Activated CD8-positive, alpha-beta memory T cell treated with anti-CD3 and anti-CD28 coated beads for 36 hours (primary cell): ENCODE measurements around the gene TTC33. TPM values are rescaled to one million over a fixed set of nuclear protein-coding genes. Genes with fewer than 3 reads are reported as not detected.
"Not testable (repeated sequence)": the region's sequence is repeated elsewhere in the genome, so short reads cannot be mapped to it uniquely, and the experiment has no call there.

Source experiments
- CTCF ChIA-PET: fragments of 350-600 bp; sonication (Branson Sonifier 250); formaldehyde crosslinking; loops from one replicate; lab custom pipeline; 2021; ENCODE audit warnings: antibody characterized with exemption; lab: Charles Lee
- POLR2A ChIA-PET: fragments of 350-600 bp; sonication (Branson Sonifier 250); formaldehyde crosslinking; loops from one replicate; lab custom pipeline; 2021; ENCODE audit warnings: antibody characterized with exemption; lab: Charles Lee
- total RNA-seq, 2 experiments: library from RNA; stranded (reverse); gene quantifications; one replicate each; pipeline ENCODE4 v1.2.3, GENCODE V29; 2021

TTC33 gene
- total RNA-seq, 2 experiments from 2014 or later: 22.2 to 23.9 TPM

DNA sequence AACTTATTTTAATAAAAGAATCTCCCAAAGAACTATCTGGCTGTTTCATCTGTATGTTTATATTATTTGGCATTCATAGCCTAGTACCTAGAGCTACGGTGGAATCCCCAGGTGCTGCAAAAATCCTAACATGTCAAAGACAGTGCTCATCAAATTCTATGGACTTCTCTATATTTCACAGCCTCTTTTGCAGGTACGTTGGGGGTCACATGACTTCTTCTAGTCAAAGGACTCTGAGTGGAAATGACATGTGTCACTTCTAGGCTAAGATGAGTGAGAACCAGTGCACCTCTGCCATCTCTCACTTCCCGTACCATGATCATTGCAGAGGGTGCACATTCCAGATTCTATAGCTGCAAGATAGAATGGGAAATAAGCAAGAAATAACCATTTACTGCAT lies 148.6 kb downstream of the TTC33 start:
- ChIA-PET CTCF (no interaction called here), POLR2A (no interaction called here)

DNA sequence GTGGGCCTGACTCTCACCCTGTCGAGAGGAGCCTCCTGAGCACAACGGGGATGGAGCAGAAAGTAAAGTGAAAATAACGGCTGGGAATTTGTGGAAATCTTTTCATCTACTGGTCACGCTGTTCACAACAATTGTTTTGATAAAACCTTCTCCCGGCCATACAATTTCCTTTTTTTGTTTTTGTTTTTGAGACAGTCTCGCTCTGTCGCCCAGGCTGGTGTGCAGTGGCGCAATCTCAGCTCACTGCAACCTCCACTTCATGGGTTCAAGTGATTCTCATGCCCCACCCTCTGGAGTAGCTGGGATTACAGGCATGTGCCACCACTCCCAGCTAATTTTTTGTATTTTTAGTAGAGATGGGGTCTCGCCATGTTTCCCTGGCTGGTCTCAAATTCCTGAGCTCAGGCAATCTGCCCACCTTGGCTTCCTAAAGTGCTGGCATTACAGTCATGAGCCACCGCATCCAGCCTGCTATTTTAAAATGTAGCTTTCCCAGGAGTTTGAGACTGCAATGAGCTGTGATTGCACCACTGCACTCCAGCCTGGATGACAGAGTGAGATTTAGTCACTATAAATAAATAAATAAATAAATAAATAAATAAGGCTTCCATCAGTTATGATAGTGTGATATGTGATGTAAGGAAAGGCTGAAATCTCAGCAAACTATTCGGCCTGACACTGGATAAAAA lies 149.5 kb downstream of the TTC33 start:
- CTCF ChIA-PET: no interaction called here
- POLR2A ChIA-PET: no interaction called here

- CTCF ChIA-PET: no interaction called here
- POLR2A ChIA-PET: no interaction called here
Observed at GRCh38 chr5:40605295-40605958, 150.3 kb downstream of the TTC33 start.

GRCh38 chr5:40603378-40603777 lies 152.4 kb downstream of the TTC33 start:
- ChIA-PET POLR2A (no interaction called here), CTCF (interaction anchor here (1.4 kb wide), 1 partner anchor 29 kb away, joined by 3 read pairs; no protein-coding TSS in a partner anchor)

DNA sequence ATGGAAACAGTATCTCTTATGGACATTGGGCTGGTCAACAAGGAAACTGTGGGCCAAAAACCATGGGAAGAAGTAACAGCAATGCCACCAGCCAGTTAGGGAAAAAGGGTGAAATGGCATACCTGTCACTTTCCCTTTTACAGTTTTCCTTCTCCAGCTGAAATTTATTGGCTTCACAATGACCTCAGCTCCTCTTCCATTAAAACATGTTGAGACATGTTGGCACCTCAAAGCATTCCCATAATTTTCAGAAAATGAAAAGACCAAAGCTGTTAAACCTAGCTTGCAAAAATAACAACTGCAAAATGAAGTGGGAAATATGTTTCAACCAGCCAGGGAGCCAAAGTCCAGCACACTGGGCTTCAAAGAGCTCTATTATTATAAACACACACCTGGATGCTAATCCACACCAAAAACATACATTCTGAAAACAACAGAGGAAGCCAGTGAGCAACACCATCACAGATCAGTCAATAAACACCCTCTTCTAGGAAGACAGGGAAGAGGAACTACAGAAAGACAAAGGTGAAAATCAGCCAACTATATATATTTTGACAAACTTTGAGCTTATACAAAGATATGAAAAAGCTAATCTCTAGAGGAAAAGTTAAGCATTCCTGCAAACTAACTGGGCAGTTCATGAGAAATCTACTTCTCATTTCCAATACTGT lies 154.4 kb downstream of the TTC33 start:
- CTCF ChIA-PET: no interaction called here

DNA sequence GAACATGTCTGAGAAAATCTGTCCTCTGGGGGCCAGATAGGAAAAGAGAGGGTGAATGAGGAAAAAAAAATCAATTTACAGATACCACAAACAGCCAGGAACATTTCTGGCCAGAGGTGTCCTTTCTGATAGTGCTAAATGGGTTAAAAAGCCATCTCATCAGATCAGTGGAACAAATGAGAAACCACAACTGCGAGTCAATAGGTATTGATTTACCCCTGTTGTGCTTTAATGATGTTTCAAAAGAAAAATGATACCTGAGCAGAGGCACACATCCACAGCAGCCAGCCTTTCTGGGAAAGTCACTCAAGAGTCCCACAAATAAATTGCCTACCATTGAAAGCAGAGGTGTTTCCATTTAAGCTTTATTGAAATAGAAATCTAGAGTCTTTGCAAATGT lies 155.4 kb downstream of the TTC33 start:
- POLR2A ChIA-PET: no interaction called here
- CTCF ChIA-PET: no interaction called here

More for the DNA sequence above, 154.4 kb downstream of the TTC33 start:
- POLR2A ChIA-PET: no interaction called here

DNA sequence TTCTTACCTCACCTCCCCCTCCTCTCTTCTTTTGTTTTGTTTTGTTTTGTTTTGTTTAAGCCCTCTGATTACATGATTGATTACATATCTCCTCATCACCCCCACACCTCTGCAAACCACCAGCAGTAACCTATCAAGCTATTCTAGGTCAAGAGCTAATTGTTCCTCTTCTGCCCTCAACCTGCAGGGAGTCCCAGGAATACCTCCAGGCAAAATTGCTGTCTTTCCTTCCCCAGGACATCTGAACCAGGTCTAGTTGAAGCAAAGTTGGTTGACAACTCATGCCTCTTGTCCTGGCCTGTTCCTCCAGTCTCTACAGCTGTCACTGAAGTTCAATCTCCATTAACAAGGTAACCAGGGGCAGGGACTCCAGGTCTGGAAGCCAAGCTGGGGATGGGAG lies 156.1 kb downstream of the TTC33 start:
- ChIA-PET POLR2A (no interaction called here), CTCF (no interaction called here)

GRCh38 chr5:40594811-40595210 lies 160.9 kb downstream of the TTC33 start:
- ChIA-PET CTCF (no interaction called here), POLR2A (no interaction called here)

GRCh38 chr5:40591727-40592396 lies 163.9 kb downstream of the TTC33 start:
- POLR2A ChIA-PET, CTCF ChIA-PET: not testable (repeated sequence)

DNA sequence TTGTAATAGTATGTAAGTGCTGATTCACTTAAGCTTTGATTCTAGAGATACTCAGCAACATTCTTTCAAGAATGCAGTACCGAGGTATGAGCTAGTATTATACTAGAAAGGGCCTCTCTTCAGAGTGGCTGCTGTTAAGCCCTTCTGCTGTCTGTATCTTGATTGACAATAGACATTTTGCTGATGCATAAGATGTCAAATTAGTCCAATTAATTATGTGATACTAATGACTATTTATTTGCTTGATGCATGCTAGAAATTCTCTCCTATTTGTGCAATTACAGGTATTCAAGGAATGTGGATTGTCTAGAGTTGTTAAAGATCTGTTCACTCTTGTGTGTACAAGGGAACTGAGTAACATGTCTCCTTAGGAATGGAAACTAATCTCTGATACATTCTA lies 168.4 kb downstream of the TTC33 start:
- CTCF ChIA-PET: no interaction called here
- POLR2A ChIA-PET: no interaction called here

DNA sequence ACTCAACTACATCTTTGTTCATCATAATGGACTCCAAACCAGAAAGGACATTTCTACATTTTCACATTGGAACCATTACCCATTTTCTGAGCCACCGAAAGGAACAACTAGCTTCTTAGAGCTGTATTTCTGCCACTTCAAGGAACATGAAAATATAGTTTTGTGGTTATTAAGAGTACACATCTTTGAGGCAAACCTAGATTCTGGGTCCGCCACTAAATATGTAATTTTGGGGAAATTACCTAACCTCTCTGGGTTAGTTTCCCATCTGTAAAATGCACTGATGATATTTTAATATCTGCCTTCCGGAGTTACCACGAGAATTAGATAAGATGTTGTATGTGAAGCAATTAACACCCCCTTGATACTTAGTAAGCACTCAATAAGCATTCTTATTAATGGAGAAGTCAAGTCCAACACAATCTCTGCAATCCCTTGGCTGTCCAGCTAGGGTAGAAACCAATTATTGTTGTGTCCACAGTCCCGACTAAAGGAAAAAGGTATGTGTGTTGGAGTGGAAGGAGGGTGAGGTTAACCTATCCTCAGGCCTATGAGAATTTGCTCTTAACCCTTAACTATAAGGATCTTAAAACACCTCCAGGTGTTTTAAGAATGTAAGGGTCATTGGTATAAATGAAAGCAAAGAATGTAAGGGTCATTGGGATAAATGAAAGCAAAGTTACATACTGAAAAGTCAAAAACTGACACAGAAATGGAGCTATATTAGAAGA lies 170.1 kb downstream of the TTC33 start:
- POLR2A ChIA-PET: no interaction called here
- CTCF ChIA-PET: no interaction called here

GRCh38 chr5:40584054-40584453 lies 171.7 kb downstream of the TTC33 start:
- POLR2A ChIA-PET: no interaction called here
- CTCF ChIA-PET: no interaction called here

DNA sequence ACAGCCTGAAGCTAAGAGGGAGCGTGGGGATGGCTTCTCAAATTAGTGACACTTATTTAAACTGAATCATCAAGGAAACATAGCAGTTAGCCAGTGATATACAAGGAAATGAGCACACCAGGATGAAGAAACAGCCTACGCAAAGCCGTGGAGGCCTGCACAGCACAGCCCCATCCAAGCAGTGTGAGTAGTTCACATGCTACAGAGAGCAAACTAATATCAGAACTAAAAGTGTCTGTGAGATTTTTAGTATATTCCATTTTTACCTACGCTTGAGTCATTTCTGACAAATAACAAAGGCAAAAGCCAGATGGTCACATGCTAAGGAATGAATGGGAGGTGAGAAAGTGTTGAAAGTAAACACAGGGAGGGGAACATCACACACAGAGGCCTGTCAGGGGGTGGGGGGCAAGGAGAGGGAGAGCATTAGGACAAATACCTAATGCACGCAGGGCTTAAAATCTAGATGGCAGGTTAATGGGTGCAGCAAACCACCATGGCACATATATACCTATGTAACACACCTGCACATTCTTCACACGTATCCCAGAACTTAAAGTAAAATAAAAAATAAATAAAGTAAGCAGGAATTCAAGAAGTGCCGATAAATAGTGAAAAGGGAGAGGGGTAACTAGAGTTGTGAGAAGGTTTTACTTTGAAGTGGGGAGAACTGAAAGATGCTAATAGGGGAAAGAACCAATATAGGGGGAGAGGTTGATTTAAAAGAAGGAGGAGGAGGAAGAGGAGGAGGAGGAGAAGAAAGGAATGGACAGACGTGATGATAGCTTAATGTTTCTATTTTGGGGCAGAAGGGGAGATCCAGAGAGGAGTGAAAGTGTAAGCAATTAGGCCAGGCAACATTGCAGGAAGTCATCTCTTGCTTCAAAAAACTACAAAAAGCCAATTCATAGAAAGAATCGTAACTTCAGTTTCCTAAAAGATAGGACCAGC lies 177.0 kb downstream of the TTC33 start:
- ChIA-PET CTCF (no interaction called here), POLR2A (interaction anchor here (0.6 kb wide), 1 partner anchor 321 kb away, joined by 3 read pairs; no protein-coding TSS in a partner anchor)

DNA sequence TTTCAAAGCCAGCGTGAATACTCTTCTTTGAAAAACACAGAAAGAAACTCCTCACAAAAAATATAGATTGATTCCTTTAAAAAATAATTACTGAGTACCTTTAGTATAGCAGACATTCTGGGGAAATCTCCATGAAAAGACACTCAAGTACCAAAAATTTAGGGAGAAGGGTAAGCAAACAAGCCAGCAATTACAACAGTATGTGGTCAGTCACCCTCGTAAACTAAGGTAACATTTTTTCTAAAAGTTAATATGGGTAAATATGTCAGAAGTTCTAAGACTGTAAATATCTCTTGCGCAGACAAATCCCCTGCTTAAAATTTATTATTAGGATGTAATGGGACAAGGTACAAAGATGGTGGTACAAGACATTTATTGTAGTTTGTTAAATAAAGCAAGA lies 178.0 kb downstream of the TTC33 start:
- ChIA-PET POLR2A (no interaction called here), CTCF (no interaction called here)

- ChIA-PET POLR2A (interaction anchor here (0.5 to 0.6 kb wide), 2 partner anchors 318 to 1761 kb away, joined by 3 read pairs; no protein-coding TSS in a partner anchor), CTCF (interaction anchor here (0.8 kb wide), 1 partner anchor 36 kb away, joined by 3 read pairs; no protein-coding TSS in a partner anchor)
Observed at GRCh38 chr5:40575921-40576320, 179.8 kb downstream of the TTC33 start.

DNA sequence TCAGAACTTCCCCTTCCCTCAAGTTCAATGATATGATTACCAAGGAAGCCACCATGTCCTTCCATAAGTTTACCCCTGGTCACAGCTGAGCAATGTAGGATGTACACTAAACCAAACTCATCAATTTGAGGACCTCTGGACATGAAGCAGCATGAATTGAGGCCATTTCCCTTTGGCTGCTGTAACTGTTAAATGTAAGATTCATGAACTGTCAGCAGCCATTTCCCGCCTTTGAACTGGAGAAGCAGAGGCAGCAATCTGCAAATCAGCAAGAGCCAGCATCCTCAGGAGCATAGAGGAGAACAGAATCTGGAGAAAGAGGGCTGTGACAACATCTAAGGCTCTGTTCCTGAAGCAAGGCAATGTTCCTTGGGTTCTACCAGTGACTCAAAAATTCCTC lies 180.3 kb downstream of the TTC33 start:
- CTCF ChIA-PET: no interaction called here
- POLR2A ChIA-PET: interaction anchor here (0.6 kb wide), 1 partner anchor 318 kb away, joined by 3 read pairs; no protein-coding TSS in a partner anchor

DNA sequence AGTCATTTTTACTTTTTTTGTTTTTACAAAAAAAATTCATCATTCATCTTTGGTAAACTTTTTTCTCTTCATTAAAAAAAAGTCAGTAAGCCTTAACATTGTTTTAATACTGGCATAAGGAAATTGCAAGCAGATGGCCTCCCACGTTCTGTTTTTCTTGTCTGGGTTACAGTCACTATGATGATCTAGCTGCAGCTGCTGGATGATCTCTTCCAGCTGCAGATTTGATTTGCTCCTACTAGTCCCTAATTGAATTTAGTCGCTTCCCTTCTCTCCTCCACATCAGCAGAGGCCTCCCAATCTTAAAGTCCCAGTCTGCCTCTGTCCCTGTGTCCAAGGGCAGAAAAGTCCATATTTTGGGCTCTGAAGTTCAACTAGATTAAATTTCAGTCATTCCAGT lies 182.8 kb downstream of the TTC33 start:
- ChIA-PET POLR2A (no interaction called here), CTCF (no interaction called here)

DNA sequence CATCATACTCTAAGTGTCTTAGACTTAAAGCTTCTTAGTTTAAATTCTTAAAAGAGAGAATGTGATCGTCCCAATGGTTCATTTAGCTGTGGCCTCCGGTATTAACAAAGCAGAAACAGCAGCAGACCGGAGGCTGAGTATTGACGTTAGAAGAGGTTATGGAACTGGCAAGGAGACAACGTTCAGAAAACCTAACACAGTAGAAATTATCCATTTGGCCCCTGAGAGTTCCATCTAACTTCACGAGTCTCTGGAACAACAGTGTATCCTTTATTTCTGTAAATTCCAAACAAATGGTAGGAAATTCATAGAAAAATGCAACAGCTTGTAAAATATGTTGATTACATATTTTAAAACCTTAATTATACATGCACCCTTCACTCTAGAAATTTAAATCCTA lies 183.4 kb downstream of the TTC33 start:
- POLR2A ChIA-PET: no interaction called here
- CTCF ChIA-PET: no interaction called here
